Mesenchymal stem cell (in vitro differentiated cells and primary cell): ENCODE results near the gene PKHD1.

Source experiments
- DNase-seq: peaks from one replicate; pipeline ENCODE4 v3.0.0-alpha.2; 2013
- H2AFZ ChIP-seq: one replicate; pipeline ENCODE4 v1.6.1; 2013; ENCODE audit warnings: low read depth, mild to moderate bottlenecking, control low read depth, inconsistent platforms, low read length, moderate library complexity
- H2AK5ac ChIP-seq: 2 replicates; pipeline ENCODE4 v1.6.1; 2013; ENCODE audit warnings: low read length, moderate library complexity, mild to moderate bottlenecking, inconsistent platforms; ENCODE audit not compliant: severe bottlenecking
- H2BK120ac ChIP-seq: one replicate; pipeline ENCODE4 v1.6.1; 2013; ENCODE audit warnings: low read depth, mild to moderate bottlenecking, inconsistent platforms, low read length, moderate library complexity
- H2BK12ac ChIP-seq, 2 experiments: one replicate each; pipeline ENCODE4 v1.6.1; 2013; ENCODE audit warnings: inconsistent platforms in 2 of 2, low read length in 2 of 2, mild to moderate bottlenecking in 2 of 2, moderate library complexity in 2 of 2, control low read depth in 1 of 2
- H2BK15ac ChIP-seq: one replicate; pipeline ENCODE4 v1.6.1; 2013; ENCODE audit warnings: mild to moderate bottlenecking, low read depth, inconsistent platforms; ENCODE audit not compliant: poor library complexity, severe bottlenecking
- H2BK5ac ChIP-seq: 2 replicates; pipeline ENCODE4 v1.6.1; 2013; ENCODE audit warnings: low read depth, mild to moderate bottlenecking, low read length, control low read depth, inconsistent platforms; ENCODE audit not compliant: poor library complexity, severe bottlenecking
- H3K14ac ChIP-seq, 2 experiments: one replicate each; pipeline ENCODE4 v1.6.1; 2013; ENCODE audit warnings: inconsistent platforms in 2 of 2, low read length in 2 of 2, control low read depth in 1 of 2, mild to moderate bottlenecking in 1 of 2, moderate library complexity in 1 of 2
- H3K18ac ChIP-seq, 2 experiments: one replicate each; pipeline ENCODE4 v1.6.1; 2013; ENCODE audit warnings: inconsistent platforms in 2 of 2, low read length in 2 of 2, control low read depth in 1 of 2, low read depth in 1 of 2, mild to moderate bottlenecking in 1 of 2
- H3K23ac ChIP-seq, 2 experiments: one replicate each; pipeline ENCODE4 v1.6.1; 2013; ENCODE audit warnings: inconsistent platforms in 2 of 2, low read length in 2 of 2, mild to moderate bottlenecking in 2 of 2, moderate library complexity in 2 of 2, control low read depth in 1 of 2
- H3K27ac ChIP-seq: 2 replicates; pipeline ENCODE4 v1.5.1; 2013; ENCODE audit warnings: mild to moderate bottlenecking, moderate library complexity, low read length, control low read depth, inconsistent platforms; ENCODE audit not compliant: poor library complexity, severe bottlenecking
- H3K27me3 ChIP-seq, 2 experiments: 2 replicates each; pipeline versions ENCODE4 v1.6.1 to v1.7.0; 2013; ENCODE audit warnings: low read length in 2 of 2, mild to moderate bottlenecking in 2 of 2, moderate library complexity in 2 of 2, control low read depth in 1 of 2, inconsistent platforms in 1 of 2; ENCODE audit not compliant: control insufficient read depth in 1 of 2, insufficient read depth in 1 of 2
- H3K36me3 ChIP-seq, 2 experiments: 2 replicates each; pipeline versions ENCODE4 v1.6.1 to v1.7.0; 2013; ENCODE audit warnings: low read length in 2 of 2, control low read depth in 1 of 2, inconsistent platforms in 1 of 2, low read depth in 1 of 2, mild to moderate bottlenecking in 1 of 2; ENCODE audit not compliant: insufficient read depth in 2 of 2, control insufficient read depth in 1 of 2
- H3K4ac ChIP-seq, 2 experiments: one replicate each; pipeline ENCODE4 v1.6.1; 2013; ENCODE audit warnings: inconsistent platforms in 2 of 2, low read length in 2 of 2, mild to moderate bottlenecking in 2 of 2, moderate library complexity in 2 of 2, control low read depth in 1 of 2, low read depth in 1 of 2
- H3K4me1 ChIP-seq: 2 replicates; pipeline ENCODE4 v1.6.1; 2013; ENCODE audit warnings: low read depth, low read length, control low read depth; ENCODE audit not compliant: control insufficient read depth, insufficient read depth
- H3K4me2 ChIP-seq: 2 replicates; pipeline ENCODE4 v1.6.1; 2013; ENCODE audit warnings: low read length, mild to moderate bottlenecking, inconsistent platforms; ENCODE audit not compliant: poor library complexity, severe bottlenecking
- H3K4me3 ChIP-seq, 2 experiments: 2 replicates each; pipeline versions ENCODE4 v1.5.1 to v1.7.0; 2013; ENCODE audit warnings: low read length in 2 of 2, mild to moderate bottlenecking in 2 of 2, control low read depth in 1 of 2, low read depth in 1 of 2; ENCODE audit not compliant: insufficient read depth in 1 of 2
- H3K79me1 ChIP-seq: replicated peaks from 2 replicates; pipeline ENCODE4 v1.6.1; 2013; ENCODE audit warnings: mild to moderate bottlenecking, control low read depth, low read length, inconsistent platforms; ENCODE audit not compliant: poor library complexity, severe bottlenecking
- H3K9ac ChIP-seq: 2 replicates; pipeline ENCODE4 v1.7.0; 2013; ENCODE audit warnings: mild to moderate bottlenecking, low read length, moderate library complexity
- H3K9me3 ChIP-seq: 2 replicates; pipeline ENCODE4 v1.7.0; 2013; ENCODE audit warnings: mild to moderate bottlenecking, low read length; ENCODE audit not compliant: control insufficient read depth
- H4K8ac ChIP-seq: one replicate; pipeline ENCODE4 v1.6.1; 2013; ENCODE audit warnings: inconsistent platforms, mild to moderate bottlenecking, low read length, moderate library complexity
- H4K91ac ChIP-seq: one replicate; pipeline ENCODE4 v1.6.1; 2013; ENCODE audit warnings: mild to moderate bottlenecking, low read length, inconsistent platforms
- WGBS: methylation state at CpG from one replicate; pipeline ENCODE4 v1.1.7; 2013; ENCODE audit warnings: mixed read lengths; 5-methylcytosine and 5-hydroxymethylcytosine counted together

The PKHD1 gene

DNA sequence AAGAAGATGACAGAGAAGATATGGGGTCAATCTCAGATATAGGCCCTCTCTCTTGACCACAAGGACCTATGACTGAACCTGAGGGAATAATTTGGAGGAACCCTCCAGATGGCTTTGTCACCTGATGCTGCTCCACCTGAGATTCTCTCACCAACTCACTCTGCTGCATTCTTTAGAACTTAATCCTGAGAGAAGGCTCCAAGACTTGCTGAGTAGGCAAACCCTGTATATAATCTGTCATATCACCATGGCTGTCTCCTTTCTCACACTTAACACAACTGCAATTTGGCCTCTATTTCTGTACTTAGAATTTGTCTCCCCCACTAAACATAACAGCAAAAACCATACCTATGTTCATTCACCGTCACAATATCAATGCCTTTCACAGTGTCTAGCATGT, 172.3 kb downstream of the PKHD1 start:
- no peaks in the 10 kb centered on the region for H3K9me3 ChIP-seq
- H3K36me3 ChIP-seq: no peaks in the 10 kb centered on the region
- H3K27ac ChIP-seq: no peak overlapping the region
- no peak for DNase-seq
- H3K4ac ChIP-seq: no peak overlapping the region
- H3K79me1 ChIP-seq: no peaks in the 10 kb centered on the region
- H3K18ac ChIP-seq: no peak overlapping the region
- H3K4me2 ChIP-seq: no peak overlapping the region
- H3K23ac ChIP-seq: no peak overlapping the region
- no peak overlapping the region for H2BK12ac ChIP-seq
- H2AFZ ChIP-seq: no peak overlapping the region
- no peak overlapping the region for H2AK5ac ChIP-seq
- H2BK120ac ChIP-seq: no peak overlapping the region
- H3K9ac ChIP-seq: no peak overlapping the region
- no peaks in the 10 kb centered on the region for H3K27me3 ChIP-seq
- no peak overlapping the region for H3K14ac ChIP-seq
- H3K4me3 ChIP-seq: no peak overlapping the region
- no peaks in the 10 kb centered on the region for H3K4me1 ChIP-seq
- no peak overlapping the region for H4K91ac ChIP-seq
- H2BK15ac ChIP-seq: no peak overlapping the region
- 52% methylated on average over 1 of the region's 1 CpG for WGBS
- H2BK5ac ChIP-seq: no peak overlapping the region
- no peak overlapping the region for H4K8ac ChIP-seq

DNA sequence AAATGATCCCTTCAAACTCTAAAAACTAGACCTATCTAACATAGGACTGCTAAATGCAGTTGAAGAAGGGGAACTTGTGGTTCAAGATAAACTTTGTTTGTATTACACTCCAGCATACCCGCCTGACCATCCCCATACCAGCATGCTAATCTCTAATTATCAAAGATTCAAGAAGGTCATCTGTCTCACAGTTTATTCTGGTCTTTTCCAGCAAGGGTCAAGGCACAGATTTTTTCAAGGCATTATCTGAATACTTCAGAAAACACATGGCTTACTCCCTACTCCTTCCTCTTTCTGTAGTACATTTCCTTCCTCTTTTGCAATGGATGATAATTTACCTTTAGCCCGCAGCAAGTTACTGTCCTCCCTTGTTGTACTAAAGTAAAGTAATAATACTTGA, 174.1 kb downstream of the PKHD1 start:
- no peak for DNase-seq
- H3K14ac ChIP-seq: no peak overlapping the region
- no peak overlapping the region for H3K18ac ChIP-seq
- H3K4ac ChIP-seq: no peak overlapping the region
- H3K4me2 ChIP-seq: no peak overlapping the region
- no peak overlapping the region for H2BK12ac ChIP-seq
- no peak overlapping the region for H2BK15ac ChIP-seq
- no peak overlapping the region for H2AK5ac ChIP-seq
- H3K9me3 ChIP-seq: no peaks in the 10 kb centered on the region
- H3K4me1 ChIP-seq: no peaks in the 10 kb centered on the region
- no peaks in the 10 kb centered on the region for H3K79me1 ChIP-seq
- H2AFZ ChIP-seq: no peak overlapping the region
- no peak overlapping the region for H3K23ac ChIP-seq
- H2BK5ac ChIP-seq: no peak overlapping the region
- H2BK120ac ChIP-seq: no peak overlapping the region
- no peaks in the 10 kb centered on the region for H3K36me3 ChIP-seq
- no peak overlapping the region for H3K27ac ChIP-seq
- no peak overlapping the region for H4K8ac ChIP-seq
- H4K91ac ChIP-seq: no peak overlapping the region
- 51% methylated on average over 2 of the region's 2 CpGs for WGBS
- H3K4me3 ChIP-seq: no peak overlapping the region
- no peak overlapping the region for H3K9ac ChIP-seq
- H3K27me3 ChIP-seq: no peaks in the 10 kb centered on the region

DNA sequence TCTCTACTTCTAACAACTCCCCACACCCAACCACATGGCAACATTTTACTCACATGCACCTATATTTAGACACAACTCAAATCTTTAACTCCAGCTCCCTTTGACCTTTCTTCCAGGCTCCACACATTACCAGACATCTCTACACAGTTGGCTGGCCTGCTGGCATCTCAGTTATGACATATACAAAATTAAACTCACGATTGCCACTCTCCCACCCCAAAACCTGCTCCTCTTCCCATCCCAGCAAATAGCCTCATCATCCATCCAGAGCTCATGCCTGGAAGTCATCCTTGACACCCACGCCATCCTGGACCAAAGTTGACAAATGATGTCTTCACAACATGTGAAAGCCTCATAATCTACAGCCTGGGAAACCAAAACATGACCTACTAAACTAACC, 176.6 kb downstream of the PKHD1 start:
- H3K27ac ChIP-seq: no peak overlapping the region
- no peak overlapping the region for H3K23ac ChIP-seq
- H2AFZ ChIP-seq: no peak overlapping the region
- WGBS: 16% methylated on average over 2 of the region's 2 CpGs
- no peak overlapping the region for H2BK12ac ChIP-seq
- no peak overlapping the region for H2BK120ac ChIP-seq
- H3K4me2 ChIP-seq: no peak overlapping the region
- H4K91ac ChIP-seq: no peak overlapping the region
- H3K18ac ChIP-seq: no peak overlapping the region
- no peaks in the 10 kb centered on the region for H3K9me3 ChIP-seq
- no peak overlapping the region for H3K4ac ChIP-seq
- no peaks in the 10 kb centered on the region for H3K36me3 ChIP-seq
- no peak overlapping the region for H2AK5ac ChIP-seq
- no peak overlapping the region for H4K8ac ChIP-seq
- no peak overlapping the region for H3K9ac ChIP-seq
- H2BK15ac ChIP-seq: no peak overlapping the region
- no peaks in the 10 kb centered on the region for H3K27me3 ChIP-seq
- H3K4me3 ChIP-seq: no peak overlapping the region
- H3K14ac ChIP-seq: no peak overlapping the region
- H2BK5ac ChIP-seq: no peak overlapping the region
- DNase-seq: no peak
- H3K79me1 ChIP-seq: no peaks in the 10 kb centered on the region
- no peaks in the 10 kb centered on the region for H3K4me1 ChIP-seq

DNA sequence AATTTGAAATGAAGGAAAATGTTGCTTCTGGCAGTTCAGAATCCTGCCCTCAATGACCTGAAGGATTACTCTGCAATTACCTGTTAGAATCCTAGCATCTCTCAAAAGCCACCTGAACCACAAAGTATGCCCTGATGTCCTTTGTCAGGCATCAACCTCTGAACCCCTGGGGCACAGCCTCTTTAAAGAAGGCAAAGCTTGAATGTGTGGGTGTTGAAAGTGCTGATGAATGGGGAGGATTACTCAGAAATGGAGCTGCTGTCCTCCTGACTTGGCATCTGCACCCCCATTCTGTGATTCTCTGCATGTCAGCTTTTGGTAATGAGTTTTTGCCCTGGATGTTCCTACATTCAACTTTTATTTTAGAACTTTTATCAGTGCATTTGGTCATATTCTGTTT, 179.2 kb downstream of the PKHD1 start:
- Histone ChIP-seq H3K27me3 (no peaks in the 10 kb centered on the region), H3K4me3 (no peak overlapping the region), H2BK12ac (no peak overlapping the region), H3K18ac (no peak overlapping the region), H3K27ac (no peak overlapping the region), H2AK5ac (no peak overlapping the region), H4K8ac (no peak overlapping the region), H3K4me1 (no peaks in the 10 kb centered on the region), H3K79me1 (no peaks in the 10 kb centered on the region), H2BK15ac (no peak overlapping the region), H3K23ac (no peak overlapping the region), H2BK5ac (no peak overlapping the region), H3K14ac (no peak overlapping the region), H3K4me2 (no peak overlapping the region), H3K36me3 (no peaks in the 10 kb centered on the region), H2BK120ac (no peak overlapping the region), H3K4ac (no peak overlapping the region), H3K9me3 (no peaks in the 10 kb centered on the region), H2AFZ (peak overlapping the region; percentile 57), H3K9ac (no peak overlapping the region), H4K91ac (no peak overlapping the region)
- no peak for DNase-seq
